Stomach smooth muscle (tissue), 2 donors: ENCODE measurements around the gene LAMC3.
"Not testable (repeated sequence)": the region's sequence is repeated elsewhere in the genome, so short reads cannot be mapped to it uniquely, and the experiment has no call there.

ENCODE experiments used
- H3K27ac ChIP-seq: one replicate; pipeline ENCODE4 v1.7.0; 2013; ENCODE audit warnings: mild to moderate bottlenecking, low read length, inconsistent platforms
- H3K27me3 ChIP-seq, 2 donors: one replicate each; pipeline ENCODE4 v1.7.0; 2013; ENCODE audit warnings: low read length in 2 of 2; ENCODE audit not compliant: insufficient read depth in 2 of 2, control insufficient read depth in 1 of 2
- H3K36me3 ChIP-seq, 2 donors: one replicate each; pipeline ENCODE4 v1.7.0; 2013; ENCODE audit warnings: low read length in 2 of 2; ENCODE audit not compliant: control insufficient read depth in 2 of 2, insufficient read depth in 2 of 2
- H3K4me1 ChIP-seq: one replicate; pipeline ENCODE4 v1.7.0; 2013; ENCODE audit warnings: low read length; ENCODE audit not compliant: control insufficient read depth, insufficient read depth
- H3K4me3 ChIP-seq, 2 donors: one replicate each; pipeline ENCODE4 v1.7.0; 2013; ENCODE audit warnings: low read length in 2 of 2
- H3K9ac ChIP-seq, 2 donors: one replicate each; pipeline ENCODE4 v1.7.0; 2013; ENCODE audit warnings: low read length in 2 of 2, mild to moderate bottlenecking in 1 of 2
- H3K9me3 ChIP-seq, 2 donors: one replicate each; pipeline ENCODE4 v1.7.0; 2013; ENCODE audit warnings: low read length in 2 of 2; ENCODE audit not compliant: control insufficient read depth in 2 of 2
- donor health status: healthy.
- donor health status: Pancreatic carcinoma.

The LAMC3 gene

DNA sequence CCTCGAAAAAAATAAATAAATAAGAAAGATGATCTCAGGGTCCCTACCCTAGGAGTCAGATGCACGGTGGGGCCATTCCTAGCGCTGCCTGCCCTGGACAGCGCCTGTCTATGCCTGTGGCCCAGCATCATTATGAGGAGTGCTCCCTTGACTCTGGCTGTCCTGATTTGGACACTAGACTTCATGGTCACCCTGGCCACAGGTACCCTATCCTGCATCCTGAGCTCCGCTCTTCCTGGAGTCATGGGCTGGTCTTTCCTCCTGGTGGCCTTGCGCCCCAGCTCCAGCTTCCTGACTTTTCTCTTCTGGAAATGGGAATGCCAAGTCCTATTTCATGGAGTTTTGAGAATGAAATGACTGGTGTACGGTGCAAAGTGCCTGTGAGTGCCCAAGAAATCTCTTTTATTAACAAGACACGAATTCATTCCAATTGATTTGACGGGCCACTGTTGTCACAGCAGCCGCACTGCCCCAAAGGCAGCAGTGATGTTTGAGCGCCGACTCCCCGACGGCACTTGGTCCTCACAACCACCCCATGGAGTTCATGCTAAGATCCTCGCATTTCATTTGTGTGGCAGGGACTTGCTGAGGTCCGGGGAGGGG lies 86.8 kb downstream of the LAMC3 start:
- Histone ChIP-seq H3K9ac (no peak overlapping the region), H3K27ac (no peak overlapping the region), H3K27me3 (peaks cover 30 to 42% of the 10 kb centered on the region in 2 donors), H3K4me1 (peaks cover 12% of the 10 kb centered on the region), H3K36me3 (no peaks in the 10 kb centered on the region), H3K4me3 (peak overlapping the region; percentile 35 to 55), H3K9me3 (no peaks in the 10 kb centered on the region)

- Histone ChIP-seq H3K36me3 (no peaks in the 10 kb centered on the region), H3K9ac (no peak within 1 kb of the TSS), H3K27me3 (peaks cover 30 to 42% of the 10 kb centered on the region in 2 donors), H3K27ac (no peak within 1 kb of the TSS), H3K9me3 (no peaks in the 10 kb centered on the region), H3K4me1 (peaks cover 12% of the 10 kb centered on the region), H3K4me3 (peak within 1 kb of the TSS; percentile 35 to 68)
Measured at GRCh38 chr9:131096269-131097125, 87.5 kb downstream of the LAMC3 start, which contains the start of gene AIF1L. TSS of gene AIF1L (plus strand) at chr9:131096531. CDS start at chr9:131096630, 99 bp downstream.

- H3K27ac ChIP-seq, result no peak overlapping the region
- no peak overlapping the region for H3K9ac ChIP-seq
- peaks cover 27 to 42% of the 10 kb centered on the region in 2 donors for H3K27me3 ChIP-seq
- peak overlapping the region; percentile 27 to 68 for H3K4me3 ChIP-seq
- H3K4me1 ChIP-seq, result peaks cover 15% of the 10 kb centered on the region
- H3K36me3 ChIP-seq, result no peaks in the 10 kb centered on the region
- H3K9me3 ChIP-seq, result no peaks in the 10 kb centered on the region
Measured at GRCh38 chr9:131097126-131097947, 88.4 kb downstream of the LAMC3 start.

DNA sequence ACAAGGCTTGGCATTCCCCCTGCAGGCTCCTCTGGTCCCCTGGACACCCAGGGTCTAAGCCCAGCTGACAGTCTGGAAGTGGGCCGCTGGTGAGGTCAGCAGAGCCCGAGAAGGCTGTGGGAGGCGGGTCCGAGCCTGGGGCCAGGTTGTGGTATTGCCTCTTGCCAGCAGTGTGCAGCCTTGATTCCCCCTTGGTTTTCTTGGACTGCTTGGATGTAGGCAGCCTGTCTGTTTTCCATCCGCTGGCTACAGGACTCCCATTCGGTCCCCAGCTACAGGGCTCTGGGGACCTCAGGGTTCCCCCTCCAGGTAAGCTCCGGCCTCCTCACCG lies 88.9 kb downstream of the LAMC3 start:
- no peaks in the 10 kb centered on the region for H3K36me3 ChIP-seq
- H3K9me3 ChIP-seq, result no peaks in the 10 kb centered on the region
- no peak overlapping the region for H3K27ac ChIP-seq
- H3K27me3 ChIP-seq, result peaks cover 23 to 43% of the 10 kb centered on the region in 2 donors
- H3K4me3 ChIP-seq, result peak overlapping the region in 1 of 2 donors; percentile 29
- peaks cover 15% of the 10 kb centered on the region for H3K4me1 ChIP-seq
- H3K9ac ChIP-seq, result no peak overlapping the region

- H3K9me3 ChIP-seq, result no peaks in the 10 kb centered on the region
- peaks cover 15% of the 10 kb centered on the region for H3K4me1 ChIP-seq
- H3K9ac ChIP-seq, result no peak overlapping the region
- H3K4me3 ChIP-seq, result no peak overlapping the region
- no peaks in the 10 kb centered on the region for H3K36me3 ChIP-seq
- H3K27me3 ChIP-seq, result peaks cover 23 to 41% of the 10 kb centered on the region in 2 donors
- H3K27ac ChIP-seq, result no peak overlapping the region
Measured at GRCh38 chr9:131098391-131099101, 89.6 kb downstream of the LAMC3 start.

- peaks cover 23 to 41% of the 10 kb centered on the region in 2 donors for H3K27me3 ChIP-seq
- no peaks in the 10 kb centered on the region for H3K9me3 ChIP-seq
- peaks cover 15% of the 10 kb centered on the region for H3K4me1 ChIP-seq
- no peak overlapping the region for H3K27ac ChIP-seq
- no peak overlapping the region for H3K9ac ChIP-seq
- H3K36me3 ChIP-seq, result no peaks in the 10 kb centered on the region
- no peak overlapping the region for H3K4me3 ChIP-seq
Measured at GRCh38 chr9:131099102-131099606, 90.2 kb downstream of the LAMC3 start.

- not testable (repeated sequence) for H3K27ac ChIP-seq, H3K4me3 ChIP-seq, H3K36me3 ChIP-seq, H3K9ac ChIP-seq, H3K9me3 ChIP-seq
- H3K4me1 ChIP-seq, result peaks cover 15% of the 10 kb centered on the region
- H3K27me3 ChIP-seq, result peaks cover 18 to 34% of the 10 kb centered on the region in 2 donors
Measured at GRCh38 chr9:131099845-131100244, 90.9 kb downstream of the LAMC3 start.

GRCh38 chr9:131100445-131100844 lies 91.5 kb downstream of the LAMC3 start:
- Histone ChIP-seq H3K27ac (no peak overlapping the region), H3K9ac (no peak overlapping the region)

DNA sequence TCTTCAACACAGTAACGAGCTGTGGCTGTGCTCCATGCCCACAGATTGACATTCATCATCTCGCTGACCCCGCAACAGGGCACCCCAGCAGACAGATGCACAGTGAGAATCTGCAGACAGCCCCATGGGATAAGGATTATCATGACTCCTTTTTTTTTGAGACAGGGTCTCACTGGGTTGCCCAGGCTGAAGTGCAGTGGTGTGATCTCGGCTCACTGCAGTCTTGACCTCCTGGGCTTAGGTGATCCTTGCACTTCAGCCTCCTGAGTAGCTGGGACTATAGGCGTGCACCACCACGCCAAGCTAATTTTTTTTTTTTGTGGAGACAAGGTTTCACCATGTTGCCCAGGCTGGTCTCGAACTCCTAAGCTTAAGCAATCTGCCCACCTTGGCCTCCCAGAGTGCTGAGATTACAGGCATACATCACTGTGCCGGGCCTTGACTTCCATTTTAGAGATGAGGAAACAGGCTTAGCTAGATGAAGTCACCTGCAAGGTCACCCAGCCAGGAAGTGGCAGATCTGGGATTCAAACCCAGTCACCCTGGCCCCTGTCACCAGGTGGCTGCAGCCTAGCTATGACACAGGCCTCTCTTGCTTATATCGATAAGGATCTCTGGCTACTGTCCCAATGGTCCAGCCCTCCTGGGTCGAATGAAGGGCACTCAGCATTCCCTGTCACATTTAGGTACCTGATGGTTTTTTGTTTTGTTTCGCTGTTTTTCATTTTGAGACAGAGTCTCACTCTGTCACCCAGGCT lies 92.4 kb downstream of the LAMC3 start:
- no peak overlapping the region for H3K27ac ChIP-seq
- H3K4me3 ChIP-seq, result no peak overlapping the region
- H3K27me3 ChIP-seq, result peaks cover 10 to 24% of the 10 kb centered on the region in 2 donors
- H3K4me1 ChIP-seq, result peaks cover 14% of the 10 kb centered on the region
- H3K9ac ChIP-seq, result no peak overlapping the region
- H3K36me3 ChIP-seq, result no peaks in the 10 kb centered on the region
- H3K9me3 ChIP-seq, result no peaks in the 10 kb centered on the region

More at GRCh38 chr9:131100445-131100844, 91.5 kb downstream of the LAMC3 start:
- Histone ChIP-seq H3K36me3 (no peaks in the 10 kb centered on the region), H3K9me3 (no peaks in the 10 kb centered on the region), H3K4me1 (peaks cover 15% of the 10 kb centered on the region), H3K4me3 (no peak overlapping the region), H3K27me3 (peaks cover 14 to 31% of the 10 kb centered on the region in 2 donors)
